Liver (tissue), 3 donors: ENCODE data around the gene ATOX1.

ENCODE experiments used
- FOXA1 ChIP-seq: IDR thresholded peaks from 2 replicates; pipeline ENCODE4 v1.6.1; 2016; ENCODE audit warnings: antibody characterized with exemption
- HNF4G ChIP-seq: IDR thresholded peaks from 2 replicates; pipeline ENCODE4 v1.6.1; 2016; ENCODE audit warnings: antibody characterized with exemption
- NR2F2 ChIP-seq: IDR thresholded peaks from 2 replicates; pipeline ENCODE4 v1.6.1; 2016; ENCODE audit warnings: antibody characterized with exemption
- TAF1 ChIP-seq: conservative IDR thresholded peaks from 2 replicates; pipeline ENCODE4 v1.6.1; 2016; ENCODE audit warnings: antibody characterized with exemption, mild to moderate bottlenecking
- YY1 ChIP-seq: IDR thresholded peaks from 2 replicates; pipeline ENCODE4 v1.6.1; 2016; ENCODE audit warnings: antibody characterized with exemption, mild to moderate bottlenecking
- TF ChIP-seq, protein P1 (sequence below): fragments of 150-350 bp; IDR thresholded peaks from 2 replicates; pipeline ENCODE4 v1.5.1; 2017; ENCODE audit warnings: improper control_type of control experiment, low read depth, low read length; ENCODE audit not compliant: missing input control
- TF ChIP-seq, protein P2 (sequence below): IDR thresholded peaks from 2 replicates; pipeline ENCODE4 v1.6.1; 2016; ENCODE audit warnings: antibody characterized with exemption
- donor health status: healthy.
- donor health status: healthy.

DNA sequence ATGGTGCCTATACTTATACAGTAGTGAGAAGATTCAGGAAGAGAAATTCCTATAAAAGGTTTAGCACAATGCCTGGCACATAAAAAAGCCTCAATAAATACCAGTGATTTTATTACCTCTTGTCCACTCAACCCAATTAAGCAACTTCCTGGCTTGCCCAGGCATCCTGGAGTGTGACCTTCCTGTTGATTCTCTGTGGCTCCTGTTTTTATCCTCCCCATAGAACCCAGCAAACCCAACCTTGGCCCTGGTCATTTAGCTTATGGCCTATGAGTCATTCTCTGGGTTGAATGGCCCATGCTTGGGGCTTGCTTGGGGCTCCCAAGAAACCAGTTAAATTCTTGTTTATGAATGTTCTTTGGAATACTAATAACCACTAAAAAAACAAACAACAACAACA, 50.3 kb downstream of the ATOX1 start:
- TF ChIP-seq, protein P1, sequence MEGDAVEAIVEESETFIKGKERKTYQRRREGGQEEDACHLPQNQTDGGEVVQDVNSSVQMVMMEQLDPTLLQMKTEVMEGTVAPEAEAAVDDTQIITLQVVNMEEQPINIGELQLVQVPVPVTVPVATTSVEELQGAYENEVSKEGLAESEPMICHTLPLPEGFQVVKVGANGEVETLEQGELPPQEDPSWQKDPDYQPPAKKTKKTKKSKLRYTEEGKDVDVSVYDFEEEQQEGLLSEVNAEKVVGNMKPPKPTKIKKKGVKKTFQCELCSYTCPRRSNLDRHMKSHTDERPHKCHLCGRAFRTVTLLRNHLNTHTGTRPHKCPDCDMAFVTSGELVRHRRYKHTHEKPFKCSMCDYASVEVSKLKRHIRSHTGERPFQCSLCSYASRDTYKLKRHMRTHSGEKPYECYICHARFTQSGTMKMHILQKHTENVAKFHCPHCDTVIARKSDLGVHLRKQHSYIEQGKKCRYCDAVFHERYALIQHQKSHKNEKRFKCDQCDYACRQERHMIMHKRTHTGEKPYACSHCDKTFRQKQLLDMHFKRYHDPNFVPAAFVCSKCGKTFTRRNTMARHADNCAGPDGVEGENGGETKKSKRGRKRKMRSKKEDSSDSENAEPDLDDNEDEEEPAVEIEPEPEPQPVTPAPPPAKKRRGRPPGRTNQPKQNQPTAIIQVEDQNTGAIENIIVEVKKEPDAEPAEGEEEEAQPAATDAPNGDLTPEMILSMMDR: no peak
- TF ChIP-seq, protein P2, sequence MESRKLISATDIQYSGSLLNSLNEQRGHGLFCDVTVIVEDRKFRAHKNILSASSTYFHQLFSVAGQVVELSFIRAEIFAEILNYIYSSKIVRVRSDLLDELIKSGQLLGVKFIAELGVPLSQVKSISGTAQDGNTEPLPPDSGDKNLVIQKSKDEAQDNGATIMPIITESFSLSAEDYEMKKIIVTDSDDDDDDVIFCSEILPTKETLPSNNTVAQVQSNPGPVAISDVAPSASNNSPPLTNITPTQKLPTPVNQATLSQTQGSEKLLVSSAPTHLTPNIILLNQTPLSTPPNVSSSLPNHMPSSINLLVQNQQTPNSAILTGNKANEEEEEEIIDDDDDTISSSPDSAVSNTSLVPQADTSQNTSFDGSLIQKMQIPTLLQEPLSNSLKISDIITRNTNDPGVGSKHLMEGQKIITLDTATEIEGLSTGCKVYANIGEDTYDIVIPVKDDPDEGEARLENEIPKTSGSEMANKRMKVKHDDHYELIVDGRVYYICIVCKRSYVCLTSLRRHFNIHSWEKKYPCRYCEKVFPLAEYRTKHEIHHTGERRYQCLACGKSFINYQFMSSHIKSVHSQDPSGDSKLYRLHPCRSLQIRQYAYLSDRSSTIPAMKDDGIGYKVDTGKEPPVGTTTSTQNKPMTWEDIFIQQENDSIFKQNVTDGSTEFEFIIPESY: no peak
- TF ChIP-seq HNF4G: no peak
- no peak for TF ChIP-seq FOXA1
- TF ChIP-seq TAF1: no peak
- TF ChIP-seq NR2F2: no peak
- no peak for TF ChIP-seq YY1
